ENCODE measurements around the gene PLCL2.

DNA sequence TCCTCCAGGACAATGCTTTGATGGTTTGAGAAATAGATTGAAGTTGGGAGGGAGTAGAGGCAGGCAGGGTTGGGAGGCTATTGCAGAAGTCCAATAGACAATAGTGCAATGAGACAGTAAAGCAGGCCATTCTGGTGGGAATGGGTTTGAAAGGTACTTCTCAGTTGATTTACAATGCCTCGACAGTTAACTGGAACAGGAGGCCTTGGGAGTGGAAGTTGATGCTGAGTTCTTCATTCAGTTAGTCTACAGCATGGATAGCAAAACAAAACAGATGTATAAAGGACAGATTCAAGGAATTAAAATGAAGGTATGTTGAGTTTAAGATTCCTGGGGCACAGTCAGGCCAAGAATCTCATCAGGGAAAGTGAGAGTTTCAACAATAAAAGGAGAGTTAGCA lies 6.8 kb upstream of the PLCL2 start:
- TF ChIP-seq POLR2AphosphoS5 (IDR thresholded peaks at IDR 0.05) (no peak), POLR2A (IDR thresholded peaks at IDR 0.05) (no peak), EP300 (IDR thresholded peaks at IDR 0.05) (no peak)
- TF ChIP-seq, protein P1, sequence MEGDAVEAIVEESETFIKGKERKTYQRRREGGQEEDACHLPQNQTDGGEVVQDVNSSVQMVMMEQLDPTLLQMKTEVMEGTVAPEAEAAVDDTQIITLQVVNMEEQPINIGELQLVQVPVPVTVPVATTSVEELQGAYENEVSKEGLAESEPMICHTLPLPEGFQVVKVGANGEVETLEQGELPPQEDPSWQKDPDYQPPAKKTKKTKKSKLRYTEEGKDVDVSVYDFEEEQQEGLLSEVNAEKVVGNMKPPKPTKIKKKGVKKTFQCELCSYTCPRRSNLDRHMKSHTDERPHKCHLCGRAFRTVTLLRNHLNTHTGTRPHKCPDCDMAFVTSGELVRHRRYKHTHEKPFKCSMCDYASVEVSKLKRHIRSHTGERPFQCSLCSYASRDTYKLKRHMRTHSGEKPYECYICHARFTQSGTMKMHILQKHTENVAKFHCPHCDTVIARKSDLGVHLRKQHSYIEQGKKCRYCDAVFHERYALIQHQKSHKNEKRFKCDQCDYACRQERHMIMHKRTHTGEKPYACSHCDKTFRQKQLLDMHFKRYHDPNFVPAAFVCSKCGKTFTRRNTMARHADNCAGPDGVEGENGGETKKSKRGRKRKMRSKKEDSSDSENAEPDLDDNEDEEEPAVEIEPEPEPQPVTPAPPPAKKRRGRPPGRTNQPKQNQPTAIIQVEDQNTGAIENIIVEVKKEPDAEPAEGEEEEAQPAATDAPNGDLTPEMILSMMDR (IDR thresholded peaks at IDR 0.05), result no peak

Data from gastroesophageal sphincter (tissue), 3 donors.